SJSA1 (cell line): Measurements from ENCODE around the gene FGA. TPM values are rescaled to one million over a fixed set of nuclear protein-coding genes. Genes with fewer than 3 reads are reported as not detected.

Experiments
- DNase-seq, 2 experiments: peaks; one replicate each; pipeline ENCODE4 v3.0.0-alpha.2; 2015 to 2020; ENCODE audit warnings: low spot score in 2 of 2, low read depth in 1 of 2
- H3K27ac ChIP-seq: fragments of 250-450 bp; sonication (Bioruptor Pico); 2 replicates; pipeline ENCODE4 v1.5.1; 2020; ENCODE audit warnings: mild to moderate bottlenecking, moderate library complexity
- H3K27me3 ChIP-seq: fragments of 250-450 bp; sonication (Bioruptor Pico); replicated peaks from 2 replicates; pipeline ENCODE4 v1.5.1; 2020; ENCODE audit warnings: mild to moderate bottlenecking, moderate library complexity
- H3K36me3 ChIP-seq: fragments of 250-450 bp; sonication (Bioruptor Pico); 2 replicates; pipeline ENCODE4 v1.5.1; 2020; ENCODE audit warnings: mild to moderate bottlenecking
- H3K4me1 ChIP-seq: fragments of 250-450 bp; sonication (Bioruptor Pico); replicated peaks from 2 replicates; pipeline ENCODE4 v1.6.1; 2021; ENCODE audit warnings: mild to moderate bottlenecking
- H3K4me3 ChIP-seq: fragments of 250-450 bp; sonication (Bioruptor Pico); 2 replicates; pipeline ENCODE4 v1.5.1; 2020; ENCODE audit warnings: mild to moderate bottlenecking
- H3K9me3 ChIP-seq: fragments of 250-450 bp; sonication (Bioruptor Pico); replicated peaks from 2 replicates; pipeline ENCODE4 v1.5.1; 2020; ENCODE audit warnings: mild to moderate bottlenecking
- total RNA-seq: library from RNA; depleted of rRNA; stranded (reverse); fragments of >200 nt; shearing (Covaris generic); gene quantifications from 2 replicates; pipeline ENCODE4 v1.2.3, GENCODE V29; 2014; rRNA removed

Gene FGA
- total RNA-seq, result not detected in 2 replicates

GRCh38 chr4:154590329-154591006, at the start of gene FGA:
TSS of gene FGA (minus strand) at chr4:154590742. CDS start at chr4:154590687, 55 bp downstream.
- Histone ChIP-seq H3K27ac (no peak within 1 kb of the TSS), H3K4me3 (no peak within 1 kb of the TSS), H3K4me1 (no peaks in the 10 kb centered on the region), H3K27me3 (peaks cover 4% of the 10 kb centered on the region), H3K9me3 (no peaks in the 10 kb centered on the region), H3K36me3 (no peaks in the 10 kb centered on the region)
- no peak for DNase-seq

- Histone ChIP-seq H3K4me1 (no peaks in the 10 kb centered on the region), H3K27ac (no peak overlapping the region)
Measured at GRCh38 chr4:154634058-154634457, 43.5 kb upstream of the FGA start.

GRCh38 chr4:154631828-154632227, 41.3 kb upstream of the FGA start:
- Histone ChIP-seq H3K36me3 (no peaks in the 10 kb centered on the region), H3K4me3 (no peak overlapping the region), H3K4me1 (no peaks in the 10 kb centered on the region; the same call in 1 of the 2 replicates), H3K9me3 (no peaks in the 10 kb centered on the region), H3K27me3 (0 out of 2 replicates have a peak, but pooled peaks cover 2% of the 10 kb centered on the region), H3K27ac (no peak overlapping the region)
- DNase-seq, result no peak

More at GRCh38 chr4:154634058-154634457, 43.5 kb upstream of the FGA start:
- Histone ChIP-seq H3K4me3 (no peak overlapping the region), H3K36me3 (no peaks in the 10 kb centered on the region), H3K9me3 (no peaks in the 10 kb centered on the region), H3K27me3 (0 out of 2 replicates have a peak, but pooled peaks cover 2% of the 10 kb centered on the region)
- DNase-seq, result no peak

GRCh38 chr4:154630324-154630723, 39.8 kb upstream of the FGA start:
- DNase-seq, result no peak
- Histone ChIP-seq H3K4me1 (no peaks in the 10 kb centered on the region; the same call in 1 of the 2 replicates), H3K4me3 (no peak overlapping the region), H3K36me3 (no peaks in the 10 kb centered on the region), H3K9me3 (no peaks in the 10 kb centered on the region), H3K27me3 (peaks cover 11% of the 10 kb centered on the region; the same call in 1 of the 2 replicates), H3K27ac (no peak overlapping the region)

GRCh38 chr4:154626793-154627484, 36.4 kb upstream of the FGA start:
- Histone ChIP-seq H3K9me3 (no peaks in the 10 kb centered on the region), H3K27me3 (peaks cover 9% of the 10 kb centered on the region; the same call in 1 of the 2 replicates), H3K4me1 (no peaks in the 10 kb centered on the region; the same call in 1 of the 2 replicates), H3K4me3 (no peak overlapping the region), H3K36me3 (no peaks in the 10 kb centered on the region), H3K27ac (no peak overlapping the region)
- DNase-seq, result no peak

GRCh38 chr4:154625971-154626370, 35.4 kb upstream of the FGA start:
- no peak overlapping the region for H3K4me3 ChIP-seq
- no peaks in the 10 kb centered on the region; the same call in 1 of the 2 replicates for H3K4me1 ChIP-seq
- no peaks in the 10 kb centered on the region for H3K9me3 ChIP-seq
- H3K27me3 ChIP-seq, result peaks cover 12% of the 10 kb centered on the region; the same call in 1 of the 2 replicates
- H3K36me3 ChIP-seq, result no peaks in the 10 kb centered on the region
- no peak overlapping the region for H3K27ac ChIP-seq
- no peak for DNase-seq

GRCh38 chr4:154623995-154624394, 33.5 kb upstream of the FGA start:
- Histone ChIP-seq H3K27ac (no peak overlapping the region), H3K27me3 (peaks cover 12% of the 10 kb centered on the region; the same call in 1 of the 2 replicates), H3K4me1 (no peaks in the 10 kb centered on the region; the same call in 1 of the 2 replicates), H3K9me3 (no peaks in the 10 kb centered on the region), H3K4me3 (no peak overlapping the region), H3K36me3 (no peaks in the 10 kb centered on the region)
- no peak for DNase-seq

- H3K27ac ChIP-seq, result no peak overlapping the region
- DNase-seq, result no peak
- H3K36me3 ChIP-seq, result no peaks in the 10 kb centered on the region
- H3K4me3 ChIP-seq, result no peak overlapping the region
- H3K4me1 ChIP-seq, result no peaks in the 10 kb centered on the region; the same call in 1 of the 2 replicates
- H3K9me3 ChIP-seq, result no peaks in the 10 kb centered on the region
- peaks cover 12% of the 10 kb centered on the region; the same call in 1 of the 2 replicates for H3K27me3 ChIP-seq
Measured at GRCh38 chr4:154623436-154623835, 32.9 kb upstream of the FGA start.

- H3K9me3 ChIP-seq, result no peaks in the 10 kb centered on the region
- H3K27ac ChIP-seq, result no peak overlapping the region
- no peaks in the 10 kb centered on the region; the same call in 1 of the 2 replicates for H3K4me1 ChIP-seq
- peaks cover 12% of the 10 kb centered on the region; the same call in 1 of the 2 replicates for H3K27me3 ChIP-seq
- H3K4me3 ChIP-seq, result no peak overlapping the region
- DNase-seq, result peak in 1 of 2 experiments; percentile 9
- H3K36me3 ChIP-seq, result no peaks in the 10 kb centered on the region
Measured at GRCh38 chr4:154622598-154622997, 32.1 kb upstream of the FGA start.

GRCh38 chr4:154620111-154620510, 29.6 kb upstream of the FGA start:
- H3K4me3 ChIP-seq, result no peak overlapping the region
- no peaks in the 10 kb centered on the region for H3K9me3 ChIP-seq
- no peak for DNase-seq
- no peaks in the 10 kb centered on the region for H3K36me3 ChIP-seq
- H3K27ac ChIP-seq, result no peak overlapping the region
- peaks cover 4% of the 10 kb centered on the region; the same call in 1 of the 2 replicates for H3K27me3 ChIP-seq
- no peaks in the 10 kb centered on the region for H3K4me1 ChIP-seq

GRCh38 chr4:154618708-154619315, 28.3 kb upstream of the FGA start:
- Histone ChIP-seq H3K36me3 (no peaks in the 10 kb centered on the region), H3K4me3 (no peak overlapping the region), H3K9me3 (no peaks in the 10 kb centered on the region), H3K27ac (no peak overlapping the region), H3K4me1 (no peaks in the 10 kb centered on the region), H3K27me3 (peaks cover 7% of the 10 kb centered on the region; the same call in 1 of the 2 replicates)
- DNase-seq, result peak in 1 of 2 experiments; percentile 8

- Histone ChIP-seq H3K36me3 (no peaks in the 10 kb centered on the region), H3K4me3 (no peak overlapping the region), H3K27me3 (peaks cover 7% of the 10 kb centered on the region; the same call in 1 of the 2 replicates), H3K9me3 (no peaks in the 10 kb centered on the region), H3K27ac (no peak overlapping the region), H3K4me1 (no peaks in the 10 kb centered on the region)
- DNase-seq, result no peak
Measured at GRCh38 chr4:154617820-154618317, 27.3 kb upstream of the FGA start.

- Histone ChIP-seq H3K9me3 (no peaks in the 10 kb centered on the region), H3K36me3 (no peaks in the 10 kb centered on the region), H3K27me3 (peaks cover 7% of the 10 kb centered on the region; the same call in 1 of the 2 replicates), H3K4me1 (no peaks in the 10 kb centered on the region), H3K27ac (no peak overlapping the region), H3K4me3 (no peak overlapping the region)
- no peak for DNase-seq
Measured at GRCh38 chr4:154616731-154617130, 26.2 kb upstream of the FGA start.
